Measurements from ENCODE around the gene CERKL.

DNA sequence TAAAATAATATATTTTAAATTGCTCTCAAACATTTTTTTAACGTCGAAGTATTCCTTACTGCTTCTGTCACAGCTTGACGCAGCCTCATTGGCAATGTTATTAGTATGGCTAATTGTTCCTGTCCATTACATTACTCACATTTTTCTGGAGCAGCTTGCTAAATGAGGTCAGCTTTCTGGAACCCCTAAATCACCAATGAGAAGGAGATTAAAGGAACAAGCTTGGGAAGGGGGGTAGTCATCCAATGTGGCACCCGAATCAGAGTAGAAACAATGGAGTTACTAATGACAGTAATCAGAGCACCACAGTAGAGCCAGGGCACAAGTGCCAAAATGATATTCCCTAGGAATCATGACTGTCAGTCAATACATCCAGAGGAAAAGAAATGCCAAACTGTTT is 18.3 kb upstream of the CERKL start:
- TF ChIP-seq RARB (CRISPR knock-in tag; IDR thresholded peaks at IDR 0.05), result no peak
- TF ChIP-seq POU6F1 (CRISPR knock-in tag; IDR thresholded peaks at IDR 0.05; ENCODE audit: borderline replicate concordance, low read depth), result no peak
- TF ChIP-seq ZFP3 (CRISPR knock-in tag; IDR thresholded peaks at IDR 0.05), result no peak
- TF ChIP-seq TCF4 (CRISPR knock-in tag; IDR thresholded peaks at IDR 0.05; ENCODE audit: borderline replicate concordance), result no peak
- no peak for TF ChIP-seq PPARA (CRISPR knock-in tag; IDR thresholded peaks at IDR 0.05; ENCODE audit: borderline replicate concordance)
- TF ChIP-seq, protein P1, sequence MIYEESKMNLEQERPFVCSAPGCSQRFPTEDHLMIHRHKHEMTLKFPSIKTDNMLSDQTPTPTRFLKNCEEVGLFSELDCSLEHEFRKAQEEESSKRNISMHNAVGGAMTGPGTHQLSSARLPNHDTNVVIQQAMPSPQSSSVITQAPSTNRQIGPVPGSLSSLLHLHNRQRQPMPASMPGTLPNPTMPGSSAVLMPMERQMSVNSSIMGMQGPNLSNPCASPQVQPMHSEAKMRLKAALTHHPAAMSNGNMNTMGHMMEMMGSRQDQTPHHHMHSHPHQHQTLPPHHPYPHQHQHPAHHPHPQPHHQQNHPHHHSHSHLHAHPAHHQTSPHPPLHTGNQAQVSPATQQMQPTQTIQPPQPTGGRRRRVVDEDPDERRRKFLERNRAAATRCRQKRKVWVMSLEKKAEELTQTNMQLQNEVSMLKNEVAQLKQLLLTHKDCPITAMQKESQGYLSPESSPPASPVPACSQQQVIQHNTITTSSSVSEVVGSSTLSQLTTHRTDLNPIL (CRISPR knock-in tag; IDR thresholded peaks at IDR 0.05; ENCODE audit: low read depth), result no peak

Measured in SK-N-SH treated with all-trans-retinoic acid at 6 μM for 48 hours (cell line).